ENCODE data around the gene ANXA2R.
"Not testable (repeated sequence)": the region's sequence is repeated elsewhere in the genome, so short reads cannot be mapped to it uniquely, and the experiment has no call there.

The ANXA2R gene

DNA sequence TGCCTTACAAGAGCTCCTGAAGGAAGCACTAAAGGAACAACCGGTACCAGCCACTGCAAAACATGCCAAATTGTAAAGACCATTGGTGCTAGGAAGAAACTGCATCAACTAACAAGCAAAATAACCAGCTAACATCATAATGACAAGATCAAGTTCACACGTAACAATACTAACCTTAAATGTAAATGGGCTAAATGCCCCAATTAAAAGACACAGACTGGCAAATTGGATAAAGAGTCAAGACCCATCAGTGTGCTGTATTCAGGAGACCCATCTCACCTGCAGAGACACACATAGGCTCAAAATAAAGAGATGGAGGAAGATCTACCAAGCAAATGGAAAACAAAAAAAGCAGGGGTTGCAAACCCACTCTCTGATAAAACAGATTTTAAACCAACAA lies 15.0 kb upstream of the ANXA2R start:
- H3K9ac ChIP-seq (ENCODE audit: low read depth in 1 of 2, low read length in 2 of 2); H3K36me3 ChIP-seq (ENCODE audit: control insufficient read depth in 2 of 2, insufficient read depth in 2 of 2, low read length in 2 of 2); H3K27ac ChIP-seq (ENCODE audit: low read depth in 2 of 2, low read length in 2 of 2); H3K9me3 ChIP-seq (ENCODE audit: control insufficient read depth in 2 of 2, low read length in 2 of 2); H3K27me3 ChIP-seq (ENCODE audit: control insufficient read depth in 2 of 2, insufficient read depth in 2 of 2, low read length in 2 of 2); H3K4me3 ChIP-seq (ENCODE audit: low read length in 2 of 2); H3K4me1 ChIP-seq (ENCODE audit: control insufficient read depth in 2 of 2, insufficient read depth in 2 of 2, low read length in 2 of 2): not testable (repeated sequence)

DNA sequence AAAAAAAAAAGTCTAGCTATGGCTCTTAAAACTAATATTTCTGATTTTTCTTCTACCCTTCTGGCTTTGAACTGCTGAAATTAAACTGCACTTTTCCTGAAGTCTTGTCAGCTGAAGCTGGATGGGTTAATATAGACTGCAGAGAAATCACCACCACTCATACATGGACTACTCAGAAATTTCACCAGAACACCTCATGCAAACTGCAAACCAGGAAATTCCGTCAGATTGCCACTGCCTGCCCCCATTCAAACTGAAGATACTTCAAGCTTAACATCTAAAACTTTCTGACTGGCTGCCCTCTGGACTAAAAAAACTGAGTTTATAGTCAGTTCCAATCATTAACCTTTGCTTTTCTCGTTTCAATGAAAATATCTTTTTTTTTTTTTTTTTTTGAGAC lies 11.6 kb upstream of the ANXA2R start:
- no peak overlapping the region for H3K27ac ChIP-seq (ENCODE audit: low read depth in 2 of 2, low read length in 2 of 2)
- H3K4me3 ChIP-seq (ENCODE audit: low read length in 2 of 2) = no peak overlapping the region
- H3K36me3 ChIP-seq (ENCODE audit: control insufficient read depth in 2 of 2, insufficient read depth in 2 of 2, low read length in 2 of 2) = peaks cover 0 to 6% of the 10 kb centered on the region in 2 donors
- no peak overlapping the region for H3K9ac ChIP-seq (ENCODE audit: low read depth in 1 of 2, low read length in 2 of 2)
- H3K4me1 ChIP-seq (ENCODE audit: control insufficient read depth in 2 of 2, insufficient read depth in 2 of 2, low read length in 2 of 2) = no peaks in the 10 kb centered on the region
- H3K27me3 ChIP-seq (ENCODE audit: control insufficient read depth in 2 of 2, insufficient read depth in 2 of 2, low read length in 2 of 2) = no peaks in the 10 kb centered on the region
- no peaks in the 10 kb centered on the region for H3K9me3 ChIP-seq (ENCODE audit: control insufficient read depth in 2 of 2, low read length in 2 of 2)

DNA sequence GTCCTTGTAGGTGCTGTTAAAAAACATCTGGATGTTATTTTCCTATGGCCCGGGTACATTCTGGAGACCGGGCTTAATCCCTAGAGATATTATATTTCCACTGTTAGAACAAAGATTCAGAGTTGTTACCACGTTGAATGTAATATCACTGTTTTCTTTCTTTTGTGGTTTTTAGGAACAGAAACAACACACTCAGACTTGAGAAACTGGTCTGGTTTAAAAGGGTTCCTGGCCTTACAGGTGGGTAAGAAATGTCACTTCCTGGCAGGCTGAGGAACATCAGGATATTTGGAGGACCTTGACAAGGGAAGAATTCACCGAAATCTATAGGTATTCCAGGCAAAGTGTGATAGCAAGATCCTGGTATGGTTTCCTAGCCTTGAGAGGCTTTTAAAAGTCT lies 10.3 kb upstream of the ANXA2R start:
- no peaks in the 10 kb centered on the region for H3K27me3 ChIP-seq (ENCODE audit: control insufficient read depth in 2 of 2, insufficient read depth in 2 of 2, low read length in 2 of 2)
- H3K9ac ChIP-seq (ENCODE audit: low read depth in 1 of 2, low read length in 2 of 2) = no peak overlapping the region
- no peaks in the 10 kb centered on the region for H3K9me3 ChIP-seq (ENCODE audit: control insufficient read depth in 2 of 2, low read length in 2 of 2)
- no peak overlapping the region for H3K4me3 ChIP-seq (ENCODE audit: low read length in 2 of 2)
- no peak overlapping the region for H3K27ac ChIP-seq (ENCODE audit: low read depth in 2 of 2, low read length in 2 of 2)
- no peaks in the 10 kb centered on the region for H3K4me1 ChIP-seq (ENCODE audit: control insufficient read depth in 2 of 2, insufficient read depth in 2 of 2, low read length in 2 of 2)
- peaks cover 0 to 6% of the 10 kb centered on the region in 2 donors for H3K36me3 ChIP-seq (ENCODE audit: control insufficient read depth in 2 of 2, insufficient read depth in 2 of 2, low read length in 2 of 2)

DNA sequence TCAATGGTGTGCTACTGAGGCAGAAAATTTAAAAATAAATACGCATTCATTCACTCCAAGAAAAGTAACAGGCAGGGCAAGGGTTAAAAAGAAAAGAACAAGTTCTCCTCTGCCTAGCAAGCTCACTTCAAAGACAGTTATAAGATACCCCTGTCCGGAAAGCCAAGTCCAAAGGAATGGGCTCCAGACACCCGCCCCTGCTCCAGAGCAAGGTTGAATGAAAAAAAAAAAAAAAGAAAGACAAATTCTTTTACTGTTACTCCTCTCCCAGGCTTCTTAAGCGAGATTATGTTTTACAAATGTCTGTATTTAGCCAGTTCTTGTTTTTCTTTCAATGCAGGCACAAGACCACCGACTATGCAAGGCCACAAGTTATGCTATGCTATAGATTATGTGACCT lies 9.1 kb upstream of the ANXA2R start:
- Histone ChIP-seq H3K9ac (ENCODE audit: low read depth in 1 of 2, low read length in 2 of 2) (no peak overlapping the region), H3K27me3 (ENCODE audit: control insufficient read depth in 2 of 2, insufficient read depth in 2 of 2, low read length in 2 of 2) (no peaks in the 10 kb centered on the region), H3K36me3 (ENCODE audit: control insufficient read depth in 2 of 2, insufficient read depth in 2 of 2, low read length in 2 of 2) (peaks cover 0 to 6% of the 10 kb centered on the region in 2 donors), H3K9me3 (ENCODE audit: control insufficient read depth in 2 of 2, low read length in 2 of 2) (no peaks in the 10 kb centered on the region), H3K27ac (ENCODE audit: low read depth in 2 of 2, low read length in 2 of 2) (no peak overlapping the region), H3K4me3 (ENCODE audit: low read length in 2 of 2) (no peak overlapping the region), H3K4me1 (ENCODE audit: control insufficient read depth in 2 of 2, insufficient read depth in 2 of 2, low read length in 2 of 2) (no peaks in the 10 kb centered on the region)

DNA sequence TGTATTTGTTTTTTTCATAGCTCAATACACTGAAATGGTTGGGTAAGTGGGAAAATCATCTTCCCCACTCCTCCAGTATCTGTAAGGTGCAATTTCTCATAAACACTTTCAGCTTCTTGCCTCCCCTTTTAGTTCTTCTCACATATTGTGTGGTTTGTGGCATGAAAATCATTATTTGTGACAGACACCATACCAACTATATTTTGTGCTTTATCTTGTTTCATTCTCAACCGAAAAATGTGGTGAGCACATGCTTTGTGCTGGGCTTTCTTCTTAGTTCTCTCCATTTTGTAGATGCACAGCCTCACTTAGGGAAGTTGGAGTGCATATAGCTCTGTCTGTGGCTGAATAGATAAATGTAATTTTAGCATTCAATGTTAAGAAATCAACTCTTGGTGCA lies 6.4 kb upstream of the ANXA2R start:
- Histone ChIP-seq H3K27me3 (ENCODE audit: control insufficient read depth in 2 of 2, insufficient read depth in 2 of 2, low read length in 2 of 2) (no peaks in the 10 kb centered on the region), H3K9ac (ENCODE audit: low read depth in 1 of 2, low read length in 2 of 2) (no peak overlapping the region), H3K27ac (ENCODE audit: low read depth in 2 of 2, low read length in 2 of 2) (no peak overlapping the region), H3K4me3 (ENCODE audit: low read length in 2 of 2) (no peak overlapping the region), H3K36me3 (ENCODE audit: control insufficient read depth in 2 of 2, insufficient read depth in 2 of 2, low read length in 2 of 2) (no peaks in the 10 kb centered on the region), H3K4me1 (ENCODE audit: control insufficient read depth in 2 of 2, insufficient read depth in 2 of 2, low read length in 2 of 2) (peaks cover 6 to 12% of the 10 kb centered on the region in 2 donors), H3K9me3 (ENCODE audit: control insufficient read depth in 2 of 2, low read length in 2 of 2) (no peaks in the 10 kb centered on the region)

DNA sequence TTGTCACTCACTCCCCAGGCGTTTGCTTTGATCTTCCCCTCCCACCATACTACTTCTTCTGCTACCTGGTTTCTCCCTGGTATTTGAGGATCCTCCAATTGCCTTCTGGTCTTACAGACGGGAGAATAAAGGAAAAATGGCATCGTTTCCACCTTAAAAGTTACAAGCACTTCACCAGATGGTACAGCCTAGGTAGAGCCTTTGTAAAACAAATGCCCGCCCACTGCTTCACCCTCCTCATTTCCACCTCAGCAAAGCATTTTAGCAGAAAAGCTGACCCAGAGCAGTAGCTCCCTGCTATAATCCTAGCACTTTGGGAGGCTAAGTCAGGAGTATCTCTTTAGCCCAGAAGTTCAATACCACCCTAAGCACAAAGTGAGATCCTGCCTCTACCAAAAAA lies 5.1 kb upstream of the ANXA2R start:
- H3K27ac ChIP-seq (ENCODE audit: low read depth in 2 of 2, low read length in 2 of 2) = no peak overlapping the region
- H3K4me1 ChIP-seq (ENCODE audit: control insufficient read depth in 2 of 2, insufficient read depth in 2 of 2, low read length in 2 of 2) = peaks cover 6 to 14% of the 10 kb centered on the region in 2 donors
- no peaks in the 10 kb centered on the region for H3K9me3 ChIP-seq (ENCODE audit: control insufficient read depth in 2 of 2, low read length in 2 of 2)
- H3K36me3 ChIP-seq (ENCODE audit: control insufficient read depth in 2 of 2, insufficient read depth in 2 of 2, low read length in 2 of 2) = no peaks in the 10 kb centered on the region
- H3K9ac ChIP-seq (ENCODE audit: low read depth in 1 of 2, low read length in 2 of 2) = no peak overlapping the region
- H3K27me3 ChIP-seq (ENCODE audit: control insufficient read depth in 2 of 2, insufficient read depth in 2 of 2, low read length in 2 of 2) = no peaks in the 10 kb centered on the region
- H3K4me3 ChIP-seq (ENCODE audit: low read length in 2 of 2) = no peak overlapping the region

DNA sequence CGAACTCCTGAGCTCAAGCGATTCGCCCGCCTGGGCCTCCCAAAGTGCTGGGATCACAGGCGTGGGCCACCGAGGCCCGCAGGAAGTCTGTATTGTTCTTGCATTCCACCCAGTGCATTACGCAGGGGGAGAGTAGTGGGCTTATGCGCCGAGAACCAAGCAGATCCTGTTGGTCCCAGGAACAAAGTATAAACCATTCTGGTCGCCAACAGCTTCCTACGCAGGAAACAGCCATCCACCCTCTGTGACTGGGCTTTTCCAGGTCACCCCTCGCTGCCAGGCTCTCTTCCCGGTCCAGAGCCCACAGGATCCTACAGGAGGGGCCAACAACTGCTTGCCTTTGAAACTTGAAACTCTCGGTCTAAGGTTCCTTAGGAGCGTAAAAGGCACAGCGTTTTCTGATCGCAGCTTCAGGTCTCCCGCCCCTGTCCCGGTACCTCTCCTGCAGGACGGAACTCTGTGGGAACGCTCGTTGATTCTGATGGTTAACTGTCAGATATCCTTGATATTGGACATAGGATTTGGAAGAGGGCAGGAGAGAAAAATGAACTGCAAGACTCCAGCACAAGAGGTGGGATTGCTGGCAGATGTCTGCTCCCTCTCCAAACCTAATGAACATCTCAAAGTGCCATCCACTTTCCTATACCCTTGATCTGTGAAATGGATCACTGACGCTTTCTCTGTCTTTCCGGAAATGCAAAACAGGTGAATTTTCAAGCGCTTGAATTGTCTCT lies 4.2 kb upstream of the ANXA2R start:
- Histone ChIP-seq H3K27me3 (ENCODE audit: control insufficient read depth in 2 of 2, insufficient read depth in 2 of 2, low read length in 2 of 2) (no peaks in the 10 kb centered on the region), H3K9me3 (ENCODE audit: control insufficient read depth in 2 of 2, low read length in 2 of 2) (no peaks in the 10 kb centered on the region), H3K36me3 (ENCODE audit: control insufficient read depth in 2 of 2, insufficient read depth in 2 of 2, low read length in 2 of 2) (no peaks in the 10 kb centered on the region), H3K4me3 (ENCODE audit: low read length in 2 of 2) (no peak overlapping the region), H3K4me1 (ENCODE audit: control insufficient read depth in 2 of 2, insufficient read depth in 2 of 2, low read length in 2 of 2) (peaks cover 12 to 21% of the 10 kb centered on the region in 2 donors), H3K9ac (ENCODE audit: low read depth in 1 of 2, low read length in 2 of 2) (peak overlapping the region in 1 of 2 donors; percentile 8), H3K27ac (ENCODE audit: low read depth in 2 of 2, low read length in 2 of 2) (no peak overlapping the region)

DNA sequence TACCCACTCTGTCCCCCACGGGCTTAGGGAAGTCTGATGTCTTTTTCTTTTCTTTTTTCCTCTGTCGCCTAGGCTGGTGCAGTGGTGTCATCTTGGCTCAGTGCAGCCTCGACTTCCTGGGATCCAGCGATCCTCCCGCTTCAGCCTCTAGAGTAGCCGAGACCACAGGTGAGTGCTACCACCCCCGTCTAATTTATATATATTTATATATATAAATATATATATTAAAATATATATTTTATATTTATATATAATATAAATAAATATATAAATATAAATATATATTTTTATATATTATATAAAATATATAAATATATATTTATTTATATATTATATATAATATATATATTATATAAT lies 3.3 kb upstream of the ANXA2R start:
- peaks cover 12 to 23% of the 10 kb centered on the region in 2 donors for H3K4me1 ChIP-seq (ENCODE audit: control insufficient read depth in 2 of 2, insufficient read depth in 2 of 2, low read length in 2 of 2)
- H3K9me3 ChIP-seq (ENCODE audit: control insufficient read depth in 2 of 2, low read length in 2 of 2) = no peaks in the 10 kb centered on the region
- H3K36me3 ChIP-seq (ENCODE audit: control insufficient read depth in 2 of 2, insufficient read depth in 2 of 2, low read length in 2 of 2) = no peaks in the 10 kb centered on the region
- peak overlapping the region; percentile 72 to 80 for H3K9ac ChIP-seq (ENCODE audit: low read depth in 1 of 2, low read length in 2 of 2)
- peak overlapping the region; percentile 81 to 82 for H3K4me3 ChIP-seq (ENCODE audit: low read length in 2 of 2)
- no peaks in the 10 kb centered on the region for H3K27me3 ChIP-seq (ENCODE audit: control insufficient read depth in 2 of 2, insufficient read depth in 2 of 2, low read length in 2 of 2)
- H3K27ac ChIP-seq (ENCODE audit: low read depth in 2 of 2, low read length in 2 of 2) = peak overlapping the region; percentile 89 to 95

DNA sequence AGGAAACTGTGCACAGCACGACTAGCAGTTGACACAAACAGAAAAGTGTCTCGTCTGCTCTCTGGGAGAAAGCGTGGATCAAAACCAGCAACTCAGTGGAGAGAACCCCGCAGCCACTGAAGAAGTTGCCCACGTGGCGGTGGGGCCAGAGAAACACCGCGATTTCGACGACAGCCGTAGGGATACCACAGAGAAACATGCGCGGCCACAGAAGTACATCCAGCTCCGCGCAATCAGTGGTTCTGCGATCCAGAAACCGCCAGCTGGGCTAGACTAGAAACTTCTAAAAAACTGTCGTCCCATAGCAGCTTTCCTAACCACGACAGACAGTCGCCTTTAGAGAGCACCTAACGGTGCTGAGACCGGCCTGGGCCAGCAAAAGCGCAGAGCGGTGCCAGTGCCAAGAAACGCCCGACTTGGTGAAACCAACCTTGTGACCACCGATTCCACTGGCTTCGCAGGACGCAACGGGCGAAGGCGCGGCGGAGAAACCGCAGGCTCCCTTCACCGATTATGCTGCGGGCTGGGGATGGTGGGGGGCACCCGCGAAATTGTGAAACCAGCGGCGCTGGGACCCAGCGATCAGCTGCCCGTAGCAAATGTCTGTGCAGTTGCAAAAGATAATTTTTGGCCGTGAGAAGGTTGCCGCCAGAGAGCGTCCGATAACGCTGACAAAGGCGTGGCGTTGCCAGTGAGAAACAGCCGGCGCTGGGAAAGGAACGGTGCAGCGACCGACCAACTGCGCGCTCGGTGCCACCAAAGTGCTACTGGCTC lies 2.7 kb upstream of the ANXA2R start:
- Histone ChIP-seq H3K27ac (ENCODE audit: low read depth in 2 of 2, low read length in 2 of 2) (peak overlapping the region; percentile 89 to 95), H3K36me3 (ENCODE audit: control insufficient read depth in 2 of 2, insufficient read depth in 2 of 2, low read length in 2 of 2) (no peaks in the 10 kb centered on the region), H3K4me3 (ENCODE audit: low read length in 2 of 2) (peak overlapping the region; percentile 81 to 82), H3K9ac (ENCODE audit: low read depth in 1 of 2, low read length in 2 of 2) (peak overlapping the region; percentile 72 to 80), H3K4me1 (ENCODE audit: control insufficient read depth in 2 of 2, insufficient read depth in 2 of 2, low read length in 2 of 2) (peaks cover 12 to 24% of the 10 kb centered on the region in 2 donors), H3K27me3 (ENCODE audit: control insufficient read depth in 2 of 2, insufficient read depth in 2 of 2, low read length in 2 of 2) (no peaks in the 10 kb centered on the region), H3K9me3 (ENCODE audit: control insufficient read depth in 2 of 2, low read length in 2 of 2) (no peaks in the 10 kb centered on the region)

DNA sequence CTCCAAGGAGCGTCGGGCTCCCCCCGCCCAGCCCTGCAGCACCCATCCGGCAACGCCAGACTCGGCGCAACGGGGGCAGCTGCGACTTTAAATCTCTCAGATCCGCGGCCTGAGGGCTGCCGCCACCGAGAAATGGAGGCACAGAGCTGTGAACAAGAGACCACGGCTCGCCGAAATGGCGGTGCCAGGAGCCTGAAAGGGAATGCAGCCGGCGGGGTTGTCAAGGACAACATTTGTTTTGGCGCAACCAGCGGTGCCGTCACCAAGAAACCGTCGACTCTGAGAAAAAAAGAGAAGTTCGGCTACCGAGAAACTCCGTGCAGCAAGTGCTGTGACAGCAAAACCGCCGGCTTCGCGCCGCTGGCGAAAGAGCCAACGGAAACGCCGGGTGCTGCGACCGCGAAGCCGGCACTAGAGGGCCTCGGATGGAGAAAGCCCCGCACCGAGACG lies 2.1 kb upstream of the ANXA2R start:
- peaks cover 12 to 27% of the 10 kb centered on the region in 2 donors for H3K4me1 ChIP-seq (ENCODE audit: control insufficient read depth in 2 of 2, insufficient read depth in 2 of 2, low read length in 2 of 2)
- no peaks in the 10 kb centered on the region for H3K27me3 ChIP-seq (ENCODE audit: control insufficient read depth in 2 of 2, insufficient read depth in 2 of 2, low read length in 2 of 2)
- H3K9me3 ChIP-seq (ENCODE audit: control insufficient read depth in 2 of 2, low read length in 2 of 2) = no peaks in the 10 kb centered on the region
- H3K9ac ChIP-seq (ENCODE audit: low read depth in 1 of 2, low read length in 2 of 2) = peak overlapping the region; percentile 72 to 80
- no peaks in the 10 kb centered on the region for H3K36me3 ChIP-seq (ENCODE audit: control insufficient read depth in 2 of 2, insufficient read depth in 2 of 2, low read length in 2 of 2)
- peak overlapping the region; percentile 81 to 82 for H3K4me3 ChIP-seq (ENCODE audit: low read length in 2 of 2)
- peak overlapping the region; percentile 89 to 95 for H3K27ac ChIP-seq (ENCODE audit: low read depth in 2 of 2, low read length in 2 of 2)
